ENCODE data around the gene TAS2R40.
A peak's percentile ranks its signal among the peaks of the same experiment; 100 is the strongest.
"Not testable (repeated sequence)": the region's sequence is repeated elsewhere in the genome, so short reads cannot be mapped to it uniquely, and the experiment has no call there.

Gene TAS2R40

DNA sequence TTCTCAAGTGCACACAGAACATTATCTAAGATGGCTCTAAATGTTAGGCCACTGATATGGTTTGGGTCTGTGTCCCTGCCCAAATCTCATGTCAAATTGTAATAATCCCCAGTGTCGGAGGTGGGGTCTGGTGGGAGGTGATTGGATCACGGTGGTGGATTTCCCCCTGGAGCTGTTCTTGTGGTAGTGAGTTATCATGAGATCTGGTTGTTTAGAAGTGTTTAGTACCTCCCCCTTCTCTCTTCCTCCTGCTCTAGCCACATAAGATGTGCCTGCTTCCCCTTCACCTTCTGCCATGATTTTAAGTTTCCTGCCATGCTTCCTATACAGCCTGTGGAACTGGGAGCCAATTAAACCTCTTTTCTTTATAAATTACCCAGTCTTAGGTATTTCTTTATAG lies 30.2 kb downstream of the TAS2R40 start:
- no peak for DNase-seq

GRCh38 chr7:143255564-143255963 lies 33.7 kb downstream of the TAS2R40 start:
- no peak for DNase-seq

- no peak for DNase-seq
Observed at GRCh38 chr7:143256325-143256724, 34.5 kb downstream of the TAS2R40 start.

GRCh38 chr7:143256932-143257331 lies 35.1 kb downstream of the TAS2R40 start:
- no peak for DNase-seq

DNA sequence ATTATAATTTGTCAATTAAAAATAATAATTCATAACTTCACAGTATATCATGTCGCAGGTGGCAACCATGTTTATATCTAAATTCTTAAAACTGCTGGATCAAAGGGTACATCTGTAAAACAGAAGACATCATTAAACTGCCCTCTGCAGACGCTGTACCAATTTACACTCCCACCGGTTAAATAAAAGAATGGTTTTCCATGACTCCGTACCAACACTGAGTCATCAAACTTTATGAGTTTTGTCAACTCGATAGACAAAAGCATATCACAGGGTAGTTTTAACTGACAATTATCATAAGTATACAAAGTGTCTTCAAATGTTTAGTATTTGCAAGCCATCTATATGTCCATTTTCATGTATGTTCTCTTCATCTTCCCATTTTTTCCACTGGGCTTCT lies 35.7 kb downstream of the TAS2R40 start:
- DNase-seq, result no peak

DNA sequence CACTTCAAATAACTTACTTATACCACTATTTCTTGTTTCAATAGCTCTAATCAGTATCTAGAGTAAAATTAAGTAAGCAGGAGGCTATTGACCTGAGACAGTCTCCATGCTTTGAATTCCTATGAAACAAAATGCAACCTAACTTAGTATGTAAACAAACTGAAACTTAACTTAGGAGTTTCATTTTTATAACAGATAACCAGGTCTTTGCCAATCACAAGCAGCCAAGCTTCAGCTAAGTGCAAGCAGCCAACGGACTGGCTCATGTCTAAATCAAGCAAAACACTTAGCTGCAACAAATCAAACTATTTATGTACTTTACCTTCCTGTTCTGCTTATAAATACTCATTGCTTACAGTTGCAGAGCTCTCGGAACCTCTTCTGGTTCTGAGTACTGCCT lies 37.0 kb downstream of the TAS2R40 start:
- no peak for DNase-seq

DNA sequence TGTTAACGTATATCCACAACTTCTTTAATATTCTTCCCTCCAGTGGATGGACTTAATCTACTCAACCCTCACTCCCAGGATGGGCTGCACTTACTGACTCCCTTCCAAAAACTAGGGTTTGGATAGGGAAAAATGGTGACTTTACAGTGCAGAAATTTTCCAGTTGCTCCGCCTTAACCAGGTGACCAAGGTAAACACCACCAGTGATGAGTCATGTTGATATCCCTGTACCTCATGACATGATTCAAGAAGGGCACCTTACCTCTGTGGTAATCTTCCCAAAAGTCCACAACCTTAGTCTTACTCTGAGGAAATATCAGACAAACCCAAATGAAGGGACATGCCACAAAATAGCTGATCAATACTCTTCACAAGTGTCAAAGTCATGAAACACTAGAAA lies 37.9 kb downstream of the TAS2R40 start:
- DNase-seq, result no peak

DNA sequence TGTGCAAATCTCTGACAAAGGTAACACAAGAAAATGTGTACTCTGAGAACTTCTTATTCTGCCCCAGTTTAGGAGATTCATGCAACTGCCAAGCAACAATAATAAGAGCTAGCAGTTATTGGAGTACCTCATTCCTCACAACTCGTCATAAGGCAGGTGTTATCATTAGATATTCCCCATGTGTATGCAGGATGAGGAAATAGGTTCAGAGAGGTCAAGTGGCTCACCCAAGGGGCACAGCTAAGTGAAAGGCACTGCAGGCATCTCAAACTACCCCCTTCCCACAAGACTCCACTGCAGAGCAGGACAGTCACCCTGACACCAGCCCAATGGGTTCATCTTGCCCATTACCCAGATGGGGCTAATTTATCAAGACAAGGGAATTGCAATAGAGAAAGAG lies 40.1 kb downstream of the TAS2R40 start:
- no peak for DNase-seq

GRCh38 chr7:143263266-143264195 lies 41.7 kb downstream of the TAS2R40 start, which contains the start of gene GSTK1:
Gene GSTK1 (plus strand): TSS chr7:143263441. CDS start chr7:143263514, 73 bp downstream.
- DNase-seq, result peak; percentile 86

- DNase-seq, result not testable (repeated sequence)
Observed at GRCh38 chr7:143264196-143264568, 42.3 kb downstream of the TAS2R40 start.

DNA sequence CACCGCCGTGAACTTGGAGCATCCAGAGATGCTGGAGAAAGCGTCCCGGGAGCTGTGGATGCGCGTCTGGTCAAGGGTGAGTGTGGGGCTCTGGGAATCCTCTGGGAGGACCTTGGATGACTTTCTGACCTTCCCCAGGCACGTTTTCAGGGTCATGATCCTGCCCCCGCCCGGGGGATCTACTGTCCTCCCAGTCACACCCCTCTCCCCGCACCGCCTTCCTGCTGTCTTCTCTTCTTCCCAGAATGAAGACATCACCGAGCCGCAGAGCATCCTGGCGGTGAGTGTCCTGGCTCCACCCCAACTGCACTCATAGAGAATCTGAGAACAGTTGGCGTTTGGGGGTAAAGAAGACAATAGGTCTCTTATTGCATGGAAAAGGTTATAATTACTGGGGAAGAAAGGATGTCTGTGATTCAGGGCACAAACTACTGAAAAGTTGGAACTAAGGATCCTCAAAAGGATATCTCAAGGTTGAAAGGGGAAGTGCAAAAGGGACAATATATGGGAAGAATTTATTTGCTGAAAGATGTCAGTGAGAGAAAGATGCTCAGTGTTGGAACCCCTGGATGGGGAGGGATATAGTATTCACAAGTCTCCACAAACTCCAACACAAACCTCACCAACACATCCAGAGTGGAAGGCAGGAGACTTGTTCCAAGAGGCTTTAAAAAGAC lies 43.3 kb downstream of the TAS2R40 start:
- no peak for DNase-seq

DNA sequence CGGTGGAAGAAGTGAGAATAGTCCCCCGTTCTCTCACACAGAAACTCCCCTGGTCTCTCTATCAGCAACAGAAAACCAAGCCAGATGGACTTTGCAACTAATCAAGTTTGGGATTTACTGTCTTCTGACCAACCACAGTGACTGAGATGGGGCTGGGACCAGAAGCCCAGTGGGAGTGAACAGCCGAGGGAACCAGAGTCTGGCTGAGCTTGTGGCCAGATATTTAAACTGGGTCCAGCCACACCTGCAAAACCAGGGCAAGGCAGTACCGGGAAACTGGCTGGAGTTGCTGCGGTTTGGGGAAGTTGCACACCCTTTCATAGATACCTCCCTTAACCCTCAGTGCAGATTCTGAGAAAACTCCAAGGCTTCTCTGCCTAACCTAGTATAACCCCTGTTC lies 47.4 kb downstream of the TAS2R40 start:
- no peak for DNase-seq

GRCh38 chr7:143271240-143271639 lies 49.4 kb downstream of the TAS2R40 start:
- DNase-seq, result no peak
